GM12865 (cell line): ENCODE results near the gene APOE.
"Not testable (repeated sequence)": the region's sequence is repeated elsewhere in the genome, so short reads cannot be mapped to it uniquely, and the experiment has no call there.

Source experiments
- DNase-seq: peaks from one replicate; pipeline ENCODE4 v3.0.0; 2010; ENCODE audit warnings: low read depth
- H3K4me3 ChIP-seq: 2 replicates; pipeline ENCODE4 v1.5.1; 2011; ENCODE audit warnings: mild to moderate bottlenecking, low read depth, low read length, control low read depth
- TF ChIP-seq, protein P1 (sequence below): IDR thresholded peaks from 2 replicates; pipeline ENCODE4 v1.5.1; 2011; ENCODE audit warnings: low read length, control low read depth, low read depth, inconsistent platforms; ENCODE audit not compliant: insufficient read depth; ENCODE audit errors: missing control alignments

Gene APOE

GRCh38 chr19:44876930-44877535 is 28.6 kb upstream of the APOE start:
- TF ChIP-seq, protein P1, sequence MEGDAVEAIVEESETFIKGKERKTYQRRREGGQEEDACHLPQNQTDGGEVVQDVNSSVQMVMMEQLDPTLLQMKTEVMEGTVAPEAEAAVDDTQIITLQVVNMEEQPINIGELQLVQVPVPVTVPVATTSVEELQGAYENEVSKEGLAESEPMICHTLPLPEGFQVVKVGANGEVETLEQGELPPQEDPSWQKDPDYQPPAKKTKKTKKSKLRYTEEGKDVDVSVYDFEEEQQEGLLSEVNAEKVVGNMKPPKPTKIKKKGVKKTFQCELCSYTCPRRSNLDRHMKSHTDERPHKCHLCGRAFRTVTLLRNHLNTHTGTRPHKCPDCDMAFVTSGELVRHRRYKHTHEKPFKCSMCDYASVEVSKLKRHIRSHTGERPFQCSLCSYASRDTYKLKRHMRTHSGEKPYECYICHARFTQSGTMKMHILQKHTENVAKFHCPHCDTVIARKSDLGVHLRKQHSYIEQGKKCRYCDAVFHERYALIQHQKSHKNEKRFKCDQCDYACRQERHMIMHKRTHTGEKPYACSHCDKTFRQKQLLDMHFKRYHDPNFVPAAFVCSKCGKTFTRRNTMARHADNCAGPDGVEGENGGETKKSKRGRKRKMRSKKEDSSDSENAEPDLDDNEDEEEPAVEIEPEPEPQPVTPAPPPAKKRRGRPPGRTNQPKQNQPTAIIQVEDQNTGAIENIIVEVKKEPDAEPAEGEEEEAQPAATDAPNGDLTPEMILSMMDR, result no peak
- no peak for DNase-seq
- no peak overlapping the region for H3K4me3 ChIP-seq

GRCh38 chr19:44878120-44878865 is 27.3 kb upstream of the APOE start:
- DNase-seq, result no peak
- H3K4me3 ChIP-seq, result no peak overlapping the region

DNA sequence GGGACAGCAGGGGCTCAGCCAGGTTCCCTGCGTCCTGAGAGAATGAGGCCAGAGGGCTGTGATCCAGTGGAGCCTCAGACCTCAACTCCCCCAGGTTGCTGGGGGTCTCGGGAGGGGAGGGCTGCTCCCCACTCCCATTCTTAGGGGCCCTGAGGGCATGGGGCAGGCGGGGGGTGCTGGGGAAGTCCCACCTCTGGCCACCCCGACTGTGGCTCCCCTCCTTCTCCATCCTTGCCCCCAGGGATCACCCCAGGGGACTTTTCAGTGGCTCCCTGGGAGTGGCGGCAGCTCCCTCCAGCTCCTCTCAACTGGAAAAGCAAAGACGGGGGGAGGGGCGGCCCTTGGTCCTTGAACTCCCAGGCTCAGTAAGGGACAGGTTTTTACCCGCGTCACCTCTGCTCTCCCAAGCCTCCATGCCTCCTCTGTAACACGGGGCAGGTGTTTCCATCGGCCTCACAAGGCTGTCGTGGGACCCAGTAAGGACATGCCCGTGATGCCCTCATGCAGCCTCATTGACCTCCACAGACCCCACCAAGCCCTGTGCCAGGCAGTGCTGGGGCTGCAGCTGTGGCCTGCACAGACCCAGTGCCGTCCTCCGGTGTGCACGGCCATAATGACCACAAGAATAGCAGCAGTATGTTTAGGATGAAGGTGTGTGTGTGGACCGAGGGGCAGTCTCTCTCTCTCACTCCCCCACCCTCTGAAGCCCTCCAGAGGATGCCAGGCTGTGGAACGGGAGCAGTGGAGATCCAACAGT is 26.1 kb upstream of the APOE start:
- no peak for DNase-seq
- TF ChIP-seq, protein P1, result no peak
- H3K4me3 ChIP-seq, result no peak overlapping the region

More at GRCh38 chr19:44878120-44878865, 27.3 kb upstream of the APOE start:
- TF ChIP-seq, protein P1, result no peak

- no peak for DNase-seq
- H3K4me3 ChIP-seq, result no peak overlapping the region
- TF ChIP-seq, protein P1, result no peak
Measured at GRCh38 chr19:44882063-44882462, 23.5 kb upstream of the APOE start.

DNA sequence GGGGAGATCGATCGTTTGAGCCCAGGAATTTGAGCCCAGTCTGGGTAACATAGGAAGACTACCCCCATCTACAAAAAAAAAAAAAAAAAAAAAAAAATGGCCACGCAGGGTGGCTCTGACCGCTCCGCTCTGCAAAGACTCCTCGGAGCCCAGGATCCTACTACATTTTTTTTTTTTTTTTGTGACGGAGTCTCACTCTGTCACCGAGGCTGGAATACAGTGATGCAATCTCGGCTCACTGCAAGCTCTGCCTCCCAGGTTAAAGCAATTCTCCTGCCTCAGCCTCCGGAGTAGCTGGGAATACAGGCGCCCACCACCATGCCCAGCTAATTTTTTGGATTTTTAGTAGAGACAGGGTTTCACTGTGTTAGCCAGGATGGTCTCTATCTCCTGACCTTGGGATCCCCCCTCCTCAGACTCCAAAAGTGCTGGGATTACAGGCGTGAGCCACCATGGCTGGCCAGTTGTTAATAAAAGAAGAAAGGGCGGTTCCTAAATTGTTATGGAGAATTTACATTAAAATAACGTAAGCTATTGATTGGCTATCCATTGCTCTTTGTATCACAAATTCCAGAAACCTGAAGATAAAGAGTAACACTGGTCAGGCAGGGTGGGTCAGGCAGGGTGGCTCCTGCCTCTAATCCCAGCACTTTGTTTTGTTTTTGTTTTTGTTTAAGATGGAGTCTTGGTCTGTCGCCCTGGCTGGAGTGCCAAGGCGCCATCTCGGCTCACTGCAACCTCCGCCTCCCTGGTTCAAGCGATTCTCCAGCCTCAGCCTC is 22.8 kb upstream of the APOE start:
- DNase-seq, H3K4me3 ChIP-seq: not testable (repeated sequence)

DNA sequence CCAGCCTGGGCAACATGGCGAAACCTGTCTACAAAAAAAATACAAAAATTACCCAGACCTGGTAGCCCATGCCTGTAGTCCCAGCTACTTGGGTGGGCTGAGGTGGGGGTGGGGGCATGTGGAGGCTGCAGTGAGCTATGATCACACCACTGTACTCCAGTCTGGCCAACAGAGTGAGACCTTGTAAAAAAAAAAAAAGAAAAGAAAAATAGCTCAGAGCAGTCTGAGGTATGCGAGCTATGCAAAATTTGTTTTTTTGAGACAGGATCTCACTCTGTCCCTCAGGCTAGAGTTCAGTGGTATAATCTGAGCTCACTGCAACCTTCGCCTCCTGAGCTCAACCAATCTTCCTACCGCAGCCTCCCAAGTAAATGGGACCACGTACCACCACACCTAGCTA is 21.7 kb upstream of the APOE start:
- TF ChIP-seq, protein P1, result no peak
- DNase-seq, result no peak
- H3K4me3 ChIP-seq, result no peak overlapping the region
